GM21526 (cell line): ENCODE measurements around the gene PRELID3B.
A peak's percentile ranks its signal among the peaks of the same experiment; 100 is the strongest.
"Not testable (repeated sequence)": the region's sequence is repeated elsewhere in the genome, so short reads cannot be mapped to it uniquely, and the experiment has no call there.

Source experiments
- ATAC-seq: cut with Tn5 transposase; IDR thresholded peaks from one replicate; pipeline ENCODE4 v1.9.1; 2021; ENCODE audit warnings: moderate library complexity; ENCODE audit not compliant: unreplicated experiment, low FRiP score

The PRELID3B gene

GRCh38 chr20:59051666-59052185, 9.1 kb upstream of the PRELID3B start:
- ATAC-seq, result no peak

GRCh38 chr20:59050437-59050836, 7.9 kb upstream of the PRELID3B start:
- ATAC-seq, result no peak

- no peak for ATAC-seq
Measured at GRCh38 chr20:59048681-59049030, 6.1 kb upstream of the PRELID3B start.

- no peak for ATAC-seq
Measured at GRCh38 chr20:59047938-59048680, 5.5 kb upstream of the PRELID3B start.

GRCh38 chr20:59046862-59047261, 4.3 kb upstream of the PRELID3B start:
- no peak for ATAC-seq

- no peak for ATAC-seq
Measured at GRCh38 chr20:59044796-59045195, 2.2 kb upstream of the PRELID3B start.

- ATAC-seq, result no peak
Measured at GRCh38 chr20:59044295-59044694, 1.7 kb upstream of the PRELID3B start.

- no peak for ATAC-seq
Measured at GRCh38 chr20:59043698-59044097, 1.1 kb upstream of the PRELID3B start.

- peak; percentile 86 for ATAC-seq
Measured at GRCh38 chr20:59042796-59043631, 428 bp upstream of the PRELID3B start.

GRCh38 chr20:59041487-59041886, 1.1 kb downstream of the PRELID3B start:
- ATAC-seq, result not testable (repeated sequence)

- ATAC-seq, result no peak
Measured at GRCh38 chr20:59040667-59041066, 1.9 kb downstream of the PRELID3B start.

- ATAC-seq, result no peak
Measured at GRCh38 chr20:59039233-59039632, 3.4 kb downstream of the PRELID3B start.

- ATAC-seq, result no peak
Measured at GRCh38 chr20:59037386-59037785, 5.2 kb downstream of the PRELID3B start.

- no peak for ATAC-seq
Measured at GRCh38 chr20:59035381-59035780, 7.2 kb downstream of the PRELID3B start.

GRCh38 chr20:59033616-59034165, 8.9 kb downstream of the PRELID3B start:
- ATAC-seq, result no peak

- no peak for ATAC-seq
Measured at GRCh38 chr20:59033093-59033492, 9.5 kb downstream of the PRELID3B start.

GRCh38 chr20:59032713-59033059, 9.9 kb downstream of the PRELID3B start:
- ATAC-seq, result no peak

GRCh38 chr20:59032023-59032712, 10.4 kb downstream of the PRELID3B start, which contains the start of gene ATP5F1E:
Gene ATP5F1E (minus strand): TSS chr20:59032335. CDS start chr20:59032251, 84 bp downstream.
- peak; percentile 90 for ATAC-seq

- no peak for ATAC-seq
Measured at GRCh38 chr20:59031564-59032022, 11.0 kb downstream of the PRELID3B start.

- ATAC-seq, result no peak
Measured at GRCh38 chr20:59030911-59031563, 11.5 kb downstream of the PRELID3B start.
